ENCODE data around the gene OR52K2.
"Not testable (repeated sequence)": the region's sequence is repeated elsewhere in the genome, so short reads cannot be mapped to it uniquely, and the experiment has no call there.

OR52K2 gene

GRCh38 chr11:4481240-4481582 lies 32.1 kb downstream of the OR52K2 start:
- DNase-seq: no peak

DNA sequence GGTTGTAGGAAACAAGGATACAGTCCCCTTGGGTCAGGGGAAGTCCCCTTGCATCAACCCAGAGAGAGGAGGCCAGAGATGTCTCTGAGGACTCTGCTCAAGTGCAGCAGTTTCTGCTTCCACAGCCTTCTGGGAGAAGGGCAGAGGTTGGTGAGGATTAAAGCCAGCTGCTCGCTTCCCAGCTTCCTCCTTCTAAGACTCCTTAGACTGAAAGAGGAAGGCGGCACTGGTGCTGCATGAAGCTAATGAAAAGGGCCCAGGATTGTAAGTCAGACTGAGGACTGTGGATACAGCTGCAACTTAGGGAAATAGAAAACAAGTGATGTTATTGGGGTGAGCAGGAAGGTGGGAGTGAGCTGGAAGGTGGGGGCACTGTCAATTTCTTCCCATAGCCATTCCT lies 33.4 kb downstream of the OR52K2 start, which contains the start of gene OR52K1:
TSS of gene OR52K1 (plus strand) at position 202 of the 400 bp plus-strand sequence. CDS start 6,255 bp downstream, outside the sequence.
- DNase-seq: no peak

DNA sequence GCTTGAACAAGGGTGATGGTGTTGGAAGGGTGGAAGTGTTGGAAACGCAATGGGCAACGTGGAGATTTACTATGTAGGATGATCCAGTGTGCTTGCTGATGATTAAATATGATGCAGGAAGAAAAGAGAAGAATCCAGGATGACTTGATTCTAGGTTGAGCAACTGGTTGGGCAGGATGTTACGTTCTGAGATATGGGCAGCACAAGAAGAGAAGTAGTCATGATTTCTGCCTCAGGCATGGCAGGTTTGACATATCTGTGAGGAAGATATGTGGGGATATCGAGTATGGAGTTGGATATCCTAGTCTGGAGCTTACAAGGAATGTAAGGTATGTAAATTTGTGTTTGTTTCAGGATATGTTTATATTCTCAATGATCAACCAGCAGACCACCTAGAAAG lies 35.2 kb downstream of the OR52K2 start:
- DNase-seq: no peak

- not testable (repeated sequence) for DNase-seq
Measured at GRCh38 chr11:4491405-4491804, 42.3 kb downstream of the OR52K2 start.

DNA sequence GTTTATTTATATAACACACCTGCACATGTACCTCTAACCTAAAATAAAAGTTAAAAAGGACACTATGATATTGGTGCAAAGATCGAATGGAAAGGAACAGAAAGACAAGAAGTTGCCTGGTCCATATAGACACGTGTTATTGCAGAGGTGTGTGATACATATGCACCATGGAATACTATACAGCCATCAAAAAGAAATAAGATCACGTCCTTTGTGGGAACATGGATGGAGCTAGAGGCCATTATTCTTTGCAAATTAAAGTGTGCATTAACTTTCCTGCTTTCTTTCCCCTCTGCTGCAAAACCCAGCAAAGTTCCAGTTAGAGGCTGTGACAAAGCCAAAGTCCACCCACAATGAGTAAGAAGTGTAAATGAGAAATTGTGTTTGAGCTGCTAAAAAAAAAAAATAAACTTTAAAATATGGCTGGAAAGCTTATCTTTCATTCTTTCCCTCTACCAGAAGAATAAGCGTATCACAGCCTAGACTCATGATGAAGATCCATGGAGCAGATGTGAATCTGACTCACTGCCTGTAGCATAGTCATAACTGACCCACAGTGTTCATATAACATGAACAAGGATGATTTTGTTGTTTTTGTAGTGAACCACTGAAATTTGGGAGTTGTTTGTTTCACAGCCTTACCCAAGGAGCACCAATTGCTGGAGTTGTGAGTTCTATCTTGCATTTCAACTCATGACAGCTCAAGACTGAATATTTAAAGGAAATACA lies 42.9 kb downstream of the OR52K2 start:
- no peak for DNase-seq

GRCh38 chr11:4493480-4493818 lies 44.4 kb downstream of the OR52K2 start:
- DNase-seq: no peak

- no peak for DNase-seq
Measured at GRCh38 chr11:4495487-4495886, 46.4 kb downstream of the OR52K2 start.

- DNase-seq: no peak
Measured at GRCh38 chr11:4495986-4496385, 46.9 kb downstream of the OR52K2 start.

GRCh38 chr11:4496557-4497248 lies 47.6 kb downstream of the OR52K2 start:
- no peak for DNase-seq
